GM23338 (cell line): ENCODE results near the gene POU3F1. TPM values are rescaled to one million over a fixed set of nuclear protein-coding genes. Genes with fewer than 3 reads are reported as not detected.

Experiments used
- ATAC-seq: fragments of 200-7000 bp; cut with Tn5 transposase; 3 replicates; pipeline ENCODE4 v1.9.1; 2020
- DNase-seq: peaks from one replicate; pipeline ENCODE4 v3.0.0-alpha.2; 2015; ENCODE audit warnings: low spot score
- H2AFZ ChIP-seq: fragments of 200-600 bp; sonication (generic); 2 replicates; pipeline ENCODE4 v1.8.0; 2016; ENCODE audit warnings: antibody characterized with exemption, mild to moderate bottlenecking, moderate library complexity
- H3F3A ChIP-seq: fragments of 200-600 bp; sonication (generic); replicated peaks from 2 replicates; pipeline ENCODE4 v1.8.0; 2017; ENCODE audit warnings: antibody characterized with exemption, mixed run types, low read depth
- H3K27ac ChIP-seq: fragments of 200-600 bp; sonication (generic); 2 replicates; pipeline ENCODE4 v1.6.1; 2016; ENCODE audit warnings: low read depth
- H3K27me3 ChIP-seq: fragments of 200-600 bp; sonication (generic); 2 replicates; pipeline ENCODE4 v1.8.0; 2016; ENCODE audit warnings: mild to moderate bottlenecking, mixed run types, moderate library complexity; ENCODE audit not compliant: insufficient read depth
- H3K36me3 ChIP-seq: fragments of 200-600 bp; sonication (generic); 2 replicates; pipeline ENCODE4 v1.8.0; 2016; ENCODE audit warnings: mild to moderate bottlenecking; ENCODE audit not compliant: insufficient read depth
- H3K4me1 ChIP-seq: fragments of 200-600 bp; sonication (generic); 2 replicates; pipeline ENCODE4 v1.8.0; 2016; ENCODE audit warnings: mild to moderate bottlenecking, moderate library complexity; ENCODE audit not compliant: insufficient read depth
- H3K4me2 ChIP-seq: fragments of 200-600 bp; sonication (generic); 2 replicates; pipeline ENCODE4 v1.7.1; 2017; ENCODE audit warnings: mixed run types
- H3K4me3 ChIP-seq: fragments of 200-600 bp; sonication (generic); 2 replicates; pipeline ENCODE4 v1.6.1; 2016; ENCODE audit warnings: mixed run types
- H3K79me2 ChIP-seq: fragments of 200-600 bp; sonication (generic); replicated peaks from 2 replicates; pipeline ENCODE4 v1.8.0; 2017; ENCODE audit warnings: mild to moderate bottlenecking; ENCODE audit not compliant: insufficient read depth
- H3K9me2 ChIP-seq: fragments of 200-600 bp; sonication (generic); 2 replicates; pipeline ENCODE4 v1.8.0; 2017; ENCODE audit not compliant: insufficient read depth
- H4K20me1 ChIP-seq: fragments of 200-600 bp; sonication (generic); replicated peaks from 2 replicates; pipeline ENCODE4 v1.8.0; 2017; ENCODE audit warnings: mild to moderate bottlenecking; ENCODE audit not compliant: insufficient read depth
- H3K27ac Mint-ChIP-seq: 2 replicates; pipeline ENCODE4 v1.8.0; 2020; ENCODE audit warnings: inconsistent platforms, mild to moderate bottlenecking, moderate library complexity, mixed read lengths
- H3K27me3 Mint-ChIP-seq: 3 replicates; pipeline ENCODE4 v1.8.0; 2022; ENCODE audit warnings: low read depth, mild to moderate bottlenecking, moderate library complexity, mixed read lengths, inconsistent platforms; ENCODE audit not compliant: insufficient read depth, poor library complexity
- H3K36me3 Mint-ChIP-seq: 3 replicates; pipeline ENCODE4 v1.8.0; 2021; ENCODE audit warnings: low read depth, mild to moderate bottlenecking, inconsistent platforms, moderate library complexity, mixed read lengths
- H3K4me1 Mint-ChIP-seq: 3 replicates; pipeline ENCODE4 v1.8.0; 2020; ENCODE audit warnings: mild to moderate bottlenecking, inconsistent platforms, mixed read lengths
- H3K4me3 Mint-ChIP-seq: 3 replicates; pipeline ENCODE4 v1.8.0; 2021; ENCODE audit warnings: moderate library complexity, mild to moderate bottlenecking, inconsistent platforms, mixed read lengths
- H3K9me3 Mint-ChIP-seq: 3 replicates; pipeline ENCODE4 v1.8.0; 2020; ENCODE audit warnings: moderate library complexity, mild to moderate bottlenecking, inconsistent platforms, mixed read lengths
- CREB1 ChIP-seq: fragments of 250-450 bp; sonication (Bioruptor Pico); IDR thresholded peaks from 2 replicates; pipeline ENCODE4 v1.5.0; 2020; ENCODE audit warnings: low read depth, mild to moderate bottlenecking, moderate library complexity
- EZH2phosphoT487 ChIP-seq: fragments of 200-600 bp; sonication (generic); IDR thresholded peaks from one replicate; pipeline ENCODE4 v1.8.1; 2018; ENCODE audit warnings: antibody characterized with exemption; ENCODE audit not compliant: unreplicated experiment
- POLR2AphosphoS5 ChIP-seq: IDR thresholded peaks from 2 replicates; pipeline ENCODE4 v1.6.1; 2016; ENCODE audit warnings: antibody characterized with exemption, low read depth
- REST ChIP-seq: IDR thresholded peaks from one replicate; pipeline ENCODE4 v1.6.1; 2018; ENCODE audit warnings: antibody characterized with exemption; ENCODE audit not compliant: unreplicated experiment
- STAT1 ChIP-seq: IDR thresholded peaks from one replicate; pipeline ENCODE4 v1.6.1; 2016; ENCODE audit warnings: antibody characterized with exemption; ENCODE audit not compliant: unreplicated experiment
- ZNF114 ChIP-seq: fragments of 250-450 bp; sonication (Bioruptor Pico); IDR thresholded peaks from 2 replicates; pipeline ENCODE4 v1.5.0; 2020; ENCODE audit warnings: mild to moderate bottlenecking, moderate library complexity
- ZNF331 ChIP-seq: fragments of 250-450 bp; sonication (Bioruptor Pico); IDR thresholded peaks from 2 replicates; pipeline ENCODE4 v1.5.0; 2020; ENCODE audit warnings: low read depth, mild to moderate bottlenecking, moderate library complexity
- polyA plus RNA-seq: library from polyadenylated mRNA; unstranded; fragments of >200 nt; fragmentation: Nextera tagmentation; extraction: Ambion mirVana; gene quantifications from 2 replicates; pipeline ENCODE4 v1.2.1, GENCODE V29; 2016
- total RNA-seq: library from RNA; depleted of rRNA; stranded (reverse); fragments of >200 nt; shearing (Covaris generic); gene quantifications from 2 replicates; pipeline ENCODE4 v1.2.3, GENCODE V29; 2014
- TF ChIP-seq, protein P1 (sequence below), 2 experiments: fragments of 200-600 bp in 1 of 2; sonication (generic) in 1 of 2; conservative IDR thresholded peaks; 2 replicates each; pipeline versions ENCODE4 v1.5.1 to v1.6.1; 2016 to 2017; ENCODE audit warnings: antibody characterized with exemption in 2 of 2, low read depth in 2 of 2, mild to moderate bottlenecking in 2 of 2, moderate library complexity in 1 of 2

POU3F1 gene
- total and polyA plus RNA-seq, 2 experiments from 2014 or later: 3.6 to 11.5 TPM

DNA sequence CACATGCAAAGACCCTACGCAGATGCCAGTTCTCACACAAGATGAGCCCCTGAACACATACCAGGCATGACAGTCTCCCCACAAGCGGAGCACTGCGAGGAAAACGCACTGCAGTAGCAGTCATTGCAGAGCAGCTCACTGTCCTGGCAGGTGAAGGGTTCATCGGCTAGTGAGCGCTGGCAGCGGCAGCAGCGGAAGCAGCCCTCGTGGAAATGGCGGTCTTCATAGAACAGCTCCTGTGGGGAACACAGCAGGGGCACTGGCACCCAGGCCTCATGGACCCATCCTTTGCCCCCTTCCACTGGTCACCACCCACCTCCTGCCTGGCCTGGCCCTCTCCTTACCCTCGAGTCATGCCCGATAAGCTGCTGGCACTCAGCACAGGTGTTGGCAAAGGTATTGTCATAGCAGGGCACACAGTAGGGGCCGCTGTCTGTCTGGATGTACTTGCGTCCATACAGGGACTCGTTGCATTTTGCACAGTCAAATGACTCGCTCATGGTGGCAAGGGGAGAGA is 47.6 kb downstream of the POU3F1 start:
- 0 out of 2 replicates have a peak, but pooled peaks cover 3% of the 10 kb centered on the region for H4K20me1 ChIP-seq
- peak overlapping the region; percentile 34; the same call in 1 of the 2 replicates for H3K4me3 ChIP-seq
- peaks cover 25% of the 10 kb centered on the region for H3K27me3 Mint-ChIP-seq
- peaks cover 22% of the 10 kb centered on the region for H3F3A ChIP-seq
- peaks cover 15% of the 10 kb centered on the region; the same call in 1 of the 2 replicates for H3K36me3 ChIP-seq
- ATAC-seq: no peak
- no peak overlapping the region for H2AFZ ChIP-seq
- no peak for DNase-seq
- peaks cover 63% of the 10 kb centered on the region for H3K4me1 Mint-ChIP-seq
- H3K79me2 ChIP-seq: peaks cover 26% of the 10 kb centered on the region
- TF ChIP-seq ZNF331: no peak
- no peak for TF ChIP-seq ZNF114 (CRISPR knock-in tag)
- no peak for TF ChIP-seq REST
- peak overlapping the region; percentile 96 for H3K27ac ChIP-seq
- peaks cover 28% of the 10 kb centered on the region for H3K36me3 Mint-ChIP-seq
- no peaks in the 10 kb centered on the region for H3K27me3 ChIP-seq
- peak overlapping the region; percentile 68 for H3K4me2 ChIP-seq
- no peak overlapping the region for H3K4me3 Mint-ChIP-seq
- peaks cover 57% of the 10 kb centered on the region for H3K4me1 ChIP-seq
- no peaks in the 10 kb centered on the region; the same call in 2 of the 3 replicates for H3K9me3 Mint-ChIP-seq
- H3K27ac Mint-ChIP-seq: peak overlapping the region; percentile 98
- H3K9me2 ChIP-seq: no peaks in the 10 kb centered on the region

DNA sequence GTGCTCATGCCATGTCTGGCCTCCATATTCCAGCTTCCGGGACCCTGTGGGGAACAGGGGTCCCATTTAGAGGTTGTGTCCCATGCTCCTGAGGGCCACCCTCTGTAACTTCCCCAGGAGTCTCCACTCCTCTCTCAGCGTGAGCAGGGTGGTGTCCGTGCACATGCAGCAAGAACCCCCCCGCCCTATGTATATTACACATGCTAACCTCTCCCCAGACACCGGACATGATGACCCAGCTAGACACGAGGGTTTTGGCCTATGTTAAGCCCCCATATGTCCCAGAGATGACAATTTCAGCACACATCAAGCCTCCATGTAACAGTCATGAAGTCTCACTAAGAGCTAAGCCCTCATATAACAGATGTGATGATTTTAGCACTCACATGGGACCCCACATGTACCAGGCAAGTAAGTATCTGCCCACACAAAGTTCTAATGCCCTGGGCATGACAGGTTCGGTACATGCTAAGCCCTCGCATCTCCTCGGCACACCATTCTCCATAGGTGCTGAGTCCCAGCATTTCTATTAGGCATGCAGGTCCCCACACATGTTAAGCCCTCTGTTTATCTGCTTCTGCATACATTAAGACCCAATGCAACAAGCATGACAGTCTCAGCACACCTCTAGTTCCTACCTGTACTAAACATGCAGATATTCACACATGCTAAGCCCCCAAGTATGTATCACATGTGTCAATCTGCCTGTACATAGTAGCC is 48.3 kb downstream of the POU3F1 start:
- Mint-ChIP-seq H3K4me1 (peaks cover 56% of the 10 kb centered on the region), H3K4me3 (no peak overlapping the region), H3K36me3 (peaks cover 28% of the 10 kb centered on the region), H3K9me3 (no peaks in the 10 kb centered on the region; the same call in 2 of the 3 replicates), H3K27ac (peak overlapping the region; percentile 44), H3K27me3 (peaks cover 25% of the 10 kb centered on the region)
- Histone ChIP-seq H3K4me3 (no peak overlapping the region), H3K79me2 (peaks cover 19% of the 10 kb centered on the region), H3K9me2 (no peaks in the 10 kb centered on the region), H3F3A (peaks cover 22% of the 10 kb centered on the region), H3K36me3 (peaks cover 15% of the 10 kb centered on the region; the same call in 1 of the 2 replicates), H3K27me3 (no peaks in the 10 kb centered on the region), H3K4me1 (peaks cover 52% of the 10 kb centered on the region), H4K20me1 (no peaks in the 10 kb centered on the region), H2AFZ (no peak overlapping the region), H3K27ac (peak overlapping the region; percentile 96; the same call in 1 of the 2 replicates), H3K4me2 (no peak overlapping the region)
- DNase-seq (no peak), ATAC-seq (no peak)
- TF ChIP-seq CREB1 (CRISPR knock-in tag): no peak
- no peak for TF ChIP-seq STAT1
- no peak for TF ChIP-seq REST
- TF ChIP-seq EZH2phosphoT487: no peak
- no peak for TF ChIP-seq POLR2AphosphoS5
- no peak for TF ChIP-seq ZNF114 (CRISPR knock-in tag)
- TF ChIP-seq, protein P1, sequence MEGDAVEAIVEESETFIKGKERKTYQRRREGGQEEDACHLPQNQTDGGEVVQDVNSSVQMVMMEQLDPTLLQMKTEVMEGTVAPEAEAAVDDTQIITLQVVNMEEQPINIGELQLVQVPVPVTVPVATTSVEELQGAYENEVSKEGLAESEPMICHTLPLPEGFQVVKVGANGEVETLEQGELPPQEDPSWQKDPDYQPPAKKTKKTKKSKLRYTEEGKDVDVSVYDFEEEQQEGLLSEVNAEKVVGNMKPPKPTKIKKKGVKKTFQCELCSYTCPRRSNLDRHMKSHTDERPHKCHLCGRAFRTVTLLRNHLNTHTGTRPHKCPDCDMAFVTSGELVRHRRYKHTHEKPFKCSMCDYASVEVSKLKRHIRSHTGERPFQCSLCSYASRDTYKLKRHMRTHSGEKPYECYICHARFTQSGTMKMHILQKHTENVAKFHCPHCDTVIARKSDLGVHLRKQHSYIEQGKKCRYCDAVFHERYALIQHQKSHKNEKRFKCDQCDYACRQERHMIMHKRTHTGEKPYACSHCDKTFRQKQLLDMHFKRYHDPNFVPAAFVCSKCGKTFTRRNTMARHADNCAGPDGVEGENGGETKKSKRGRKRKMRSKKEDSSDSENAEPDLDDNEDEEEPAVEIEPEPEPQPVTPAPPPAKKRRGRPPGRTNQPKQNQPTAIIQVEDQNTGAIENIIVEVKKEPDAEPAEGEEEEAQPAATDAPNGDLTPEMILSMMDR (conservative IDR thresholded peaks at IDR 0.05; ENCODE audit: low read depth in 2 of 2): no peak
